Gastroesophageal sphincter (tissue), 4 donors: ENCODE data around the gene LRRC53. TPM values are rescaled to one million over a fixed set of nuclear protein-coding genes. Genes with fewer than 3 reads are reported as not detected.

Experiments
- ATAC-seq: fragments of 150-250 bp; one replicate; pipeline ENCODE4 v1.9.1; 2016; ENCODE audit warnings: mild to moderate bottlenecking, moderate library complexity
- H3K27ac ChIP-seq, 4 donors: fragments of 200-600 bp; sonication (generic) in 3 of 4; 1 replicate in 3 of 4; 2 replicates in 1 of 4; pipeline ENCODE4 v1.5.1; 2016 to 2019
- H3K27me3 ChIP-seq: fragments of 200-600 bp; sonication (generic); one replicate; pipeline ENCODE4 v1.5.1; 2019
- H3K36me3 ChIP-seq, 2 donors: fragments of 200-600 bp; sonication (generic); one replicate each; pipeline ENCODE4 v1.5.1; 2019; ENCODE audit warnings: control low read depth in 1 of 2
- H3K4me1 ChIP-seq, 3 donors: fragments of 200-600 bp; sonication (generic); 1 replicate in 2 of 3; 2 replicates in 1 of 3; pipeline ENCODE4 v1.5.1; 2016 to 2019; ENCODE audit warnings: control low read depth in 2 of 3
- H3K4me3 ChIP-seq, 2 donors: fragments of 200-600 bp; sonication (generic); one replicate each; pipeline ENCODE4 v1.5.1; 2019; ENCODE audit warnings: mild to moderate bottlenecking in 1 of 2, moderate library complexity in 1 of 2
- H3K9me3 ChIP-seq, 3 donors: fragments of 200-600 bp; sonication (generic); one replicate each; pipeline ENCODE4 v1.5.1; 2017 to 2019; ENCODE audit warnings: control low read depth in 2 of 3
- CTCF ChIP-seq, 4 experiments: fragments of 200-600 bp in 2 of 4; fragments of 450-650 bp in 2 of 4; sonication (generic) in 1 of 4; IDR thresholded peaks; one replicate each; pipeline ENCODE4 v1.5.1; 2017 to 2019; ENCODE audit warnings: antibody characterized with exemption in 4 of 4, mild to moderate bottlenecking in 2 of 4, moderate library complexity in 2 of 4
- EP300 ChIP-seq: sonication (generic); formaldehyde crosslinking; IDR thresholded peaks from one replicate; pipeline ENCODE4 v1.6.1; 2017; ENCODE audit warnings: antibody characterized with exemption, mild to moderate bottlenecking
- POLR2A ChIP-seq, 2 donors: fragments of 450-650 bp; IDR thresholded peaks; one replicate each; pipeline ENCODE4 v1.6.1; 2017; ENCODE audit warnings: antibody characterized with exemption in 2 of 2, mild to moderate bottlenecking in 2 of 2, moderate library complexity in 1 of 2
- POLR2AphosphoS5 ChIP-seq: sonication (generic); formaldehyde crosslinking; IDR thresholded peaks from one replicate; pipeline ENCODE4 v1.6.1; 2017; ENCODE audit warnings: antibody characterized with exemption
- WGBS, 2 donors: methylation state at CpG; one replicate each; pipeline ENCODE4 v1.1.5; 2018; ENCODE audit warnings: low coverage in 1 of 2; 5-methylcytosine and 5-hydroxymethylcytosine counted together
- total RNA-seq, 4 donors: library from RNA; depleted of rRNA; stranded (reverse); fragments of >200 nt; gene quantifications; one replicate each; pipeline ENCODE4 v1.1.0, GENCODE V29; 2016

The LRRC53 gene
- total RNA-seq, 4 donors from 2014 or later: not detected

GRCh38 chr1:74431531-74431930, 80.9 kb downstream of the LRRC53 start:
- WGBS, 2 donors: 89 to 94% methylated on average over 3 to 4 of the region's 4 CpGs
- Histone ChIP-seq H3K27ac (no peak overlapping the region), H3K27me3 (no peaks in the 10 kb centered on the region), H3K9me3 (no peaks in the 10 kb centered on the region), H3K4me3 (no peak overlapping the region), H3K36me3 (no peaks in the 10 kb centered on the region), H3K4me1 (peaks cover 0 to 3% (median 0%) of the 10 kb centered on the region in 3 donors)
- TF ChIP-seq EP300 (no peak), POLR2AphosphoS5 (no peak), CTCF (IDR thresholded peaks at IDR 0.05) (no peak), POLR2A (IDR thresholded peaks at IDR 0.05) (no peak)
- ATAC-seq: no peak

- TF ChIP-seq POLR2AphosphoS5 (no peak), CTCF (IDR thresholded peaks at IDR 0.05) (no peak), POLR2A (IDR thresholded peaks at IDR 0.05) (no peak), EP300 (no peak)
- Histone ChIP-seq H3K27ac (no peak overlapping the region), H3K4me1 (peaks cover 0 to 14% (median 0%) of the 10 kb centered on the region in 3 donors), H3K36me3 (no peaks in the 10 kb centered on the region), H3K9me3 (no peaks in the 10 kb centered on the region), H3K4me3 (no peak overlapping the region), H3K27me3 (no peaks in the 10 kb centered on the region)
- 29 to 34% methylated on average over 4 of the region's 4 CpGs for WGBS, 2 donors
- ATAC-seq: no peak
Measured at GRCh38 chr1:74430342-74430934, 82.0 kb downstream of the LRRC53 start.

GRCh38 chr1:74429580-74429979, 82.8 kb downstream of the LRRC53 start:
- Histone ChIP-seq H3K4me3 (no peak overlapping the region), H3K27ac (no peak overlapping the region), H3K27me3 (no peaks in the 10 kb centered on the region), H3K36me3 (no peaks in the 10 kb centered on the region), H3K4me1 (peaks cover 0 to 16% (median 0%) of the 10 kb centered on the region in 3 donors), H3K9me3 (no peaks in the 10 kb centered on the region)
- no peak for ATAC-seq
- TF ChIP-seq POLR2A (IDR thresholded peaks at IDR 0.05): no peak
- TF ChIP-seq EP300: no peak
- no peak for TF ChIP-seq CTCF (IDR thresholded peaks at IDR 0.05)
- TF ChIP-seq POLR2AphosphoS5: no peak
- WGBS, 2 donors: 86 to 92% methylated on average over 3 of the region's 3 CpGs

GRCh38 chr1:74427681-74428080, 84.7 kb downstream of the LRRC53 start:
- WGBS, 2 donors: 75 to 100% methylated on average over 1 of the region's 1 CpG
- H3K36me3 ChIP-seq: no peaks in the 10 kb centered on the region
- no peak for ATAC-seq
- H3K27ac ChIP-seq: no peak overlapping the region
- H3K27me3 ChIP-seq: no peaks in the 10 kb centered on the region
- H3K9me3 ChIP-seq: no peaks in the 10 kb centered on the region
- no peak for TF ChIP-seq POLR2AphosphoS5
- TF ChIP-seq POLR2A (IDR thresholded peaks at IDR 0.05): no peak
- TF ChIP-seq CTCF (IDR thresholded peaks at IDR 0.05): no peak
- TF ChIP-seq EP300: no peak
- no peak overlapping the region for H3K4me3 ChIP-seq
- H3K4me1 ChIP-seq: peaks cover 0 to 16% (median 0%) of the 10 kb centered on the region in 3 donors

- 25% methylated on average over 5 to 7 of the region's 7 CpGs for WGBS, 2 donors
- peaks cover 0 to 16% (median 0%) of the 10 kb centered on the region in 3 donors for H3K4me1 ChIP-seq
- no peak for ATAC-seq
- TF ChIP-seq CTCF (IDR thresholded peaks at IDR 0.05) (no peak), POLR2A (IDR thresholded peaks at IDR 0.05) (no peak), POLR2AphosphoS5 (no peak), EP300 (no peak)
- H3K9me3 ChIP-seq: no peaks in the 10 kb centered on the region
- H3K4me3 ChIP-seq: no peak overlapping the region
- H3K36me3 ChIP-seq: no peaks in the 10 kb centered on the region
- H3K27me3 ChIP-seq: no peaks in the 10 kb centered on the region
- no peak overlapping the region for H3K27ac ChIP-seq
Measured at GRCh38 chr1:74426208-74426937, 86.0 kb downstream of the LRRC53 start.
